GM12878 (cell line): ENCODE results near the gene TOPORS. TPM values are rescaled to one million over a fixed set of nuclear protein-coding genes. Genes with fewer than 3 reads are reported as not detected.
A peak's percentile ranks its signal among the peaks of the same experiment; 100 is the strongest.
"Not testable (repeated sequence)": the region's sequence is repeated elsewhere in the genome, so short reads cannot be mapped to it uniquely, and the experiment has no call there.

Source experiments
- ATAC-seq: fragments of 200-7000 bp; cut with Tn5 transposase; 3 replicates; pipeline ENCODE4 v1.9.1; 2020; ENCODE audit warnings: mild to moderate bottlenecking, moderate library complexity
- BruUV-seq: library from RNA; stranded (reverse); fragments of 400-500 nt; replicated peaks from 2 replicates; lab custom pipeline; 2021; lab: Mats Ljungman, UMichigan
- CTCF ChIA-PET: fragments of 300-600 bp; sonication (Branson Sonifier 250); formaldehyde crosslinking; extraction: SDS; loops from one replicate; lab custom pipeline; 2021; ENCODE audit warnings: inconsistent platforms; lab: Yijun Ruan, JAX
- POLR2A ChIA-PET: fragments of 350-600 bp; formaldehyde crosslinking; extraction: SDS; loops from one replicate; lab custom pipeline; 2021; ENCODE audit warnings: inconsistent platforms; lab: Charles Lee
- RAD21 ChIA-PET: fragments of 300-600 bp; sonication (Branson Sonifier 250); formaldehyde crosslinking; loops from one replicate; lab custom pipeline; 2023; ENCODE audit warnings: antibody characterized with exemption; ENCODE audit not compliant: unreplicated experiment; lab: Charles Lee
- SMC1A ChIA-PET: fragments of 300-600 bp; sonication (Branson Sonifier 250); formaldehyde crosslinking; loops from one replicate; lab custom pipeline; 2023; ENCODE audit not compliant: unreplicated experiment, uncharacterized antibody; lab: Charles Lee
- DNase-seq: peaks from one replicate; pipeline ENCODE4 v3.0.0-alpha.2; 2011; ENCODE audit warnings: low read depth, low spot score
- FAIRE-seq: peaks from 3 replicates; lab custom pipeline; 2011; peaks lifted over from hg19 to GRCh38; lab: Jason Lieb, UNC
- H2AFZ ChIP-seq: 2 replicates; pipeline ENCODE4 v1.6.0; 2011; ENCODE audit warnings: low read depth, low read length, control low read depth; ENCODE audit not compliant: control insufficient read depth
- H3K27ac ChIP-seq: 2 replicates; pipeline ENCODE4 v1.5.1; 2011; ENCODE audit warnings: control low read depth; ENCODE audit not compliant: control insufficient read depth, insufficient read depth
- H3K27me3 ChIP-seq, 2 experiments: replicated peaks in 1 of 2; 2 replicates each; pipeline versions ENCODE4 v1.6.0 to v1.6.1; 2011; ENCODE audit warnings: low read length in 1 of 2; ENCODE audit not compliant: control insufficient read depth in 2 of 2, insufficient read depth in 2 of 2
- H3K36me3 ChIP-seq, 2 experiments: 2 replicates each; pipeline ENCODE4 v1.5.1; 2011; ENCODE audit warnings: low read length in 1 of 2; ENCODE audit not compliant: control insufficient read depth in 2 of 2, insufficient read depth in 2 of 2
- H3K4me1 ChIP-seq: 2 replicates; pipeline ENCODE4 v1.6.1; 2011; ENCODE audit warnings: mild to moderate bottlenecking, low read length, moderate library complexity, mixed read lengths; ENCODE audit not compliant: control insufficient read depth, insufficient read depth
- H3K4me2 ChIP-seq: 2 replicates; pipeline ENCODE4 v1.6.0; 2011; ENCODE audit warnings: control low read depth; ENCODE audit not compliant: control insufficient read depth, insufficient read depth
- H3K4me3 ChIP-seq: fragments of 200-600 bp; sonication (generic); 2 replicates; pipeline ENCODE4 v1.5.1; 2016
- H3K79me2 ChIP-seq: 2 replicates; pipeline ENCODE4 v1.6.0; 2011; ENCODE audit warnings: low read length; ENCODE audit not compliant: control insufficient read depth, insufficient read depth
- H3K9ac ChIP-seq: 2 replicates; pipeline ENCODE4 v1.8.0; 2011; ENCODE audit warnings: low read length, control low read depth, mixed read lengths; ENCODE audit not compliant: control insufficient read depth, insufficient read depth
- H3K9me3 ChIP-seq: replicated peaks from 3 replicates; pipeline ENCODE4 v1.5.1; 2011; ENCODE audit warnings: mild to moderate bottlenecking, low read length; ENCODE audit not compliant: control insufficient read depth, insufficient read depth
- H4K20me1 ChIP-seq: 2 replicates; pipeline ENCODE4 v1.6.0; 2011; ENCODE audit not compliant: control insufficient read depth, insufficient read depth
- NFXL1 ChIP-seq: fragments of 450-650 bp; IDR thresholded peaks from 2 replicates; pipeline ENCODE4 v1.6.1; 2017; ENCODE audit warnings: antibody characterized with exemption, mild to moderate bottlenecking, borderline replicate concordance
- WGBS: methylation state at CpG from one replicate; pipeline ENCODE4 v1.1.6; 2016; ENCODE audit warnings: low lambda C conversion rate; ENCODE audit not compliant: insufficient replicate concordance, insufficient coverage; ENCODE audit errors: missing lambda C conversion rate; 5-methylcytosine and 5-hydroxymethylcytosine counted together
- in situ Hi-C: fragments of 300-500 bp; cut with MboI; formaldehyde crosslinking; loops from 9 replicates; pipeline ENCODE4 v1.14.3; 2018; ENCODE audit warnings: mixed read lengths
- intact Hi-C: fragments of 100-400 bp; cut with micrococcal nuclease; formaldehyde crosslinking; loops from one replicate; pipeline ENCODE4 v1.14.2; 2022; ENCODE audit not compliant: unreplicated experiment
- polyA plus RNA-seq, 11 experiments: library from polyadenylated mRNA; depleted of rRNA in 4 of 11; unstranded in 6 of 11; stranded (reverse) in 5 of 11; fragments of >200 nt; fragmentation: Nextera tagmentation in 4 of 11; fragmentation: Illumina TruSeq in 1 of 11; extraction: Ambion mirVana in 4 of 11; extraction: Trizol in 1 of 11; gene quantifications; 1 replicate in 1 of 11; 2 replicates in 10 of 11; pipeline versions ENCODE4 v1.2.1 to v1.2.3, GENCODE V29; 2011 to 2016; ENCODE audit warnings: inconsistent platforms in 2 of 11, missing spikeins in 2 of 11, low read depth in 1 of 11
- total RNA-seq, 4 experiments: library from RNA; depleted of rRNA in 3 of 4; stranded (reverse); fragments of >200 nt in 3 of 4; fragmentation: Illumina TruSeq in 1 of 4; extraction: Trizol in 1 of 4; gene quantifications; 2 replicates each; pipeline versions ENCODE4 v1.2.1 to v1.2.3, GENCODE V29; 2013 to 2021
- TF ChIP-seq, protein P1 (sequence below), 3 experiments: IDR thresholded peaks in 2 of 3; conservative IDR thresholded peaks in 1 of 3; 2 replicates each; pipeline ENCODE4 v1.5.1; 2011; ENCODE audit warnings: low read depth in 3 of 3, low read length in 3 of 3, mild to moderate bottlenecking in 3 of 3, control low read depth in 2 of 3, moderate library complexity in 2 of 3, inconsistent platforms in 1 of 3, mixed read lengths in 1 of 3; ENCODE audit not compliant: control insufficient read depth in 2 of 3, insufficient read depth in 1 of 3; ENCODE audit errors: extremely low read depth in 1 of 3

The TOPORS gene
- total and polyA plus RNA-seq, 10 of the 15 experiments (the other 5 are each of a cell fraction or from before 2014, with no cell fraction given) = 6.0 to 27.8 (median 14.3) TPM

DNA sequence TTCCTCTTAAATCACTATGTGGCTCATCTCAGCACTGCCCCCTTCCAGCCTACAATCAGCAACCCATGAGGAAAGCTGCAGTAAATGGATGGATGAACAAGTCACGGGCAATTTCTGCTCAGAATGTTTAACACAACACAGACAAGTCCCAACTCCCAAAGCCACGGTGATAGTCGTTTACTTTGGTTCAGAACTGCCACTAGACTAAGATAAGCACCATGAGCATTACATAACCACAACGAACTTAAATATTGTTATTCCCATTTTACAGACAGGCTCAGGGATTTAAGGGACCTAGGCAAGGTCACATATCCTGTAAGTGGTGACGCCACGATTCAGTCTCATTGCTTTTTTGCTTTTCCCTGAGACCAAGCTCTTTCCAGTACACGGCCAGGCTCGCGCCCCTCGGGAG lies 2.2 kb downstream of the TOPORS start:
- no peak for FAIRE-seq
- H3K4me2 ChIP-seq = peak overlapping the region; percentile 82
- H4K20me1 ChIP-seq = no peaks in the 10 kb centered on the region
- H2AFZ ChIP-seq = peak overlapping the region; percentile 22
- peak overlapping the region; percentile 83 for H3K4me3 ChIP-seq
- no peak for TF ChIP-seq NFXL1
- TF ChIP-seq, protein P1, sequence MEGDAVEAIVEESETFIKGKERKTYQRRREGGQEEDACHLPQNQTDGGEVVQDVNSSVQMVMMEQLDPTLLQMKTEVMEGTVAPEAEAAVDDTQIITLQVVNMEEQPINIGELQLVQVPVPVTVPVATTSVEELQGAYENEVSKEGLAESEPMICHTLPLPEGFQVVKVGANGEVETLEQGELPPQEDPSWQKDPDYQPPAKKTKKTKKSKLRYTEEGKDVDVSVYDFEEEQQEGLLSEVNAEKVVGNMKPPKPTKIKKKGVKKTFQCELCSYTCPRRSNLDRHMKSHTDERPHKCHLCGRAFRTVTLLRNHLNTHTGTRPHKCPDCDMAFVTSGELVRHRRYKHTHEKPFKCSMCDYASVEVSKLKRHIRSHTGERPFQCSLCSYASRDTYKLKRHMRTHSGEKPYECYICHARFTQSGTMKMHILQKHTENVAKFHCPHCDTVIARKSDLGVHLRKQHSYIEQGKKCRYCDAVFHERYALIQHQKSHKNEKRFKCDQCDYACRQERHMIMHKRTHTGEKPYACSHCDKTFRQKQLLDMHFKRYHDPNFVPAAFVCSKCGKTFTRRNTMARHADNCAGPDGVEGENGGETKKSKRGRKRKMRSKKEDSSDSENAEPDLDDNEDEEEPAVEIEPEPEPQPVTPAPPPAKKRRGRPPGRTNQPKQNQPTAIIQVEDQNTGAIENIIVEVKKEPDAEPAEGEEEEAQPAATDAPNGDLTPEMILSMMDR (IDR thresholded peaks at IDR 0.05 in 2 of 3, conservative IDR thresholded peaks at IDR 0.05 in 1 of 3; ENCODE audit: control insufficient read depth in 2 of 3, extremely low read depth in 1 of 3, insufficient read depth in 1 of 3, low read depth in 3 of 3, low read length in 3 of 3) = peak in 1 of 3 experiments; percentile 11; a peak in 1 of 6 replicates
- TF ChIP-seq, all 136 proteins: peak for 1
- ATAC-seq = no peak
- ChIA-PET CTCF (interaction anchor here (0.7 to 4.6 kb wide), 8 partner anchors 16 to 172 kb away, joined by 3 to 48 read pairs (median 6); partner anchors contain the start of genes NDUFB6 and RIGI), RAD21 (interaction anchor here (0.7 to 4.7 kb wide), 7 partner anchors 23 to 476 kb away, joined by 3 to 51 read pairs (median 5); partner anchors contain the start of genes NDUFB6 and RIGI), POLR2A (interaction anchor here (0.8 to 2.8 kb wide), 7 partner anchors 8 to 474 kb away, joined by 3 to 19 read pairs (median 4); partner anchors contain the start of genes DNAJA1 and RIGI), SMC1A (interaction anchor here (0.7 to 4.0 kb wide), 6 partner anchors 9 to 171 kb away, joined by 3 to 29 read pairs (median 3); partner anchors contain the start of genes NDUFB6 and RIGI)
- Histone ChIP-seq H3K79me2 (peaks cover 62% of the 10 kb centered on the region), H3K9me3 (no peaks in the 10 kb centered on the region; the same call in 2 of the 3 replicates), H3K36me3 (0 out of 4 replicates have a peak, but pooled peaks cover 0 to 3% of the 10 kb centered on the region in 2 experiments), H3K27ac (peak overlapping the region; percentile 57), H3K27me3 (no peaks in the 10 kb centered on the region), H3K9ac (peak overlapping the region; percentile 71), H3K4me1 (peaks cover 8% of the 10 kb centered on the region)
- WGBS = 1% methylated on average over 10 of the region's 10 CpGs
- no peak for DNase-seq
- in situ Hi-C loops (no loop called here), intact Hi-C loops (no loop called here)
- TSS peak; percentile 38 for BruUV-seq

DNA sequence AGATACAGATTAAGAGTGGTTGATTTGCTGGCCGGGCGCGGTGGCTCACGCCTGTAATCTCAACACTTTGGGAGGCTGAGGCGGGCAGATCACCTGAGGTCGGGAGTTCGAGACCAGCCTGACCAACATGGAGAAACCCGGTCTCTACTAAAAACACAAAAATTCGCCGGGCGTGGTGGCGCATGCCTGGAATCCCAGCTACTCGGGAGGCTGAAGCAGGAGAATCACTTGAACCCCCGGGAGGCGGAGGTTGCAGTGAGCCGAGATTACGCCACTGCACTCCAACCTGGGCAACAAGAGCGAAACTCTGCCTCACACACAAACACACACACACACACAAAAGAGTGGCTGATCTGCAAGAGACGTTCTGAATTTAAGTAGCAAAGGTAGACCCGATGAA lies 4.2 kb downstream of the TOPORS start:
- H3K4me3 ChIP-seq, intact Hi-C loops, H3K9me3 ChIP-seq, ATAC-seq, H2AFZ ChIP-seq, H3K4me2 ChIP-seq, in situ Hi-C loops, FAIRE-seq, H4K20me1 ChIP-seq, BruUV-seq, SMC1A ChIA-PET, H3K27me3 ChIP-seq, H3K9ac ChIP-seq, H3K4me1 ChIP-seq, H3K27ac ChIP-seq, DNase-seq: not testable (repeated sequence)
- ChIA-PET RAD21 (interaction anchor here (3.8 kb wide), 1 partner anchor 22 kb away, joined by 23 read pairs; the partner anchor contains the start of gene RIGI), CTCF (interaction anchor here (1.2 to 3.1 kb wide), 2 partner anchors 26 to 170 kb away, joined by 3 to 22 read pairs; no protein-coding TSS in a partner anchor), POLR2A (interaction anchor here (0.7 kb wide), 1 partner anchor 8 kb away, joined by 4 read pairs; no protein-coding TSS in a partner anchor)
- peaks cover 0 to 11% of the 10 kb centered on the region in 2 experiments; a peak in 2 of 4 replicates for H3K36me3 ChIP-seq
- WGBS = 97% methylated on average over 20 of the region's 20 CpGs
- peaks cover 66% of the 10 kb centered on the region for H3K79me2 ChIP-seq
